Loucy (cell line): ENCODE measurements around the gene ACVR2A.

ENCODE experiments used
- H2AFZ ChIP-seq: fragments of 200-600 bp; sonication (generic); 2 replicates; pipeline ENCODE4 v1.6.0; 2016; ENCODE audit warnings: antibody characterized with exemption, mild to moderate bottlenecking, low read length, moderate library complexity
- H3F3A ChIP-seq: fragments of 200-600 bp; 2 replicates; pipeline ENCODE4 v1.6.0; 2016; ENCODE audit warnings: antibody characterized with exemption, low read depth, mild to moderate bottlenecking
- H3K27me3 ChIP-seq: fragments of 200-600 bp; sonication (generic); 2 replicates; pipeline ENCODE4 v1.6.1; 2014; ENCODE audit warnings: low read length, mild to moderate bottlenecking; ENCODE audit not compliant: insufficient read depth, poor library complexity, severe bottlenecking
- H3K36me3 ChIP-seq: fragments of 200-600 bp; sonication (generic); 2 replicates; pipeline ENCODE4 v1.6.1; 2016; ENCODE audit warnings: low read length; ENCODE audit not compliant: insufficient read depth
- H3K4me1 ChIP-seq: fragments of 200-600 bp; sonication (generic); 2 replicates; pipeline ENCODE4 v1.5.1; 2014; ENCODE audit warnings: low read length, mild to moderate bottlenecking; ENCODE audit not compliant: insufficient read depth, poor library complexity, severe bottlenecking
- H3K4me2 ChIP-seq: fragments of 200-600 bp; sonication (generic); 2 replicates; pipeline ENCODE4 v1.6.0; 2014; ENCODE audit warnings: antibody characterized with exemption, low read length, low read depth, mild to moderate bottlenecking; ENCODE audit not compliant: poor library complexity, severe bottlenecking
- H3K4me3 ChIP-seq: fragments of 200-600 bp; sonication (generic); 2 replicates; pipeline ENCODE4 v1.5.1; 2014; ENCODE audit warnings: low read length, mild to moderate bottlenecking, mixed read lengths; ENCODE audit not compliant: poor library complexity, severe bottlenecking
- H3K79me2 ChIP-seq: fragments of 200-600 bp; sonication (generic); 2 replicates; pipeline ENCODE4 v1.6.1; 2014; ENCODE audit warnings: low read length; ENCODE audit not compliant: insufficient read depth
- H3K9ac ChIP-seq: fragments of 200-600 bp; sonication (generic); 2 replicates; pipeline ENCODE4 v1.6.0; 2014; ENCODE audit warnings: mild to moderate bottlenecking, low read depth, low read length, moderate library complexity; ENCODE audit not compliant: poor library complexity, severe bottlenecking
- H3K9me2 ChIP-seq: fragments of 200-600 bp; sonication (generic); replicated peaks from 2 replicates; pipeline ENCODE4 v1.6.1; 2016; ENCODE audit warnings: low read depth, low read length, mixed read lengths
- H3K9me3 ChIP-seq: fragments of 200-600 bp; sonication (generic); 2 replicates; pipeline ENCODE4 v1.6.1; 2014; ENCODE audit warnings: mild to moderate bottlenecking, antibody characterized with exemption, low read length, low read depth; ENCODE audit not compliant: insufficient read depth
- H4K20me1 ChIP-seq: fragments of 200-600 bp; sonication (generic); 2 replicates; pipeline ENCODE4 v1.6.0; 2014; ENCODE audit warnings: antibody characterized with exemption, low read length, mild to moderate bottlenecking; ENCODE audit not compliant: insufficient read depth, poor library complexity, severe bottlenecking
- EZH2phosphoT487 ChIP-seq: fragments of 200-600 bp; IDR thresholded peaks from 2 replicates; pipeline ENCODE4 v1.6.1; 2018; ENCODE audit warnings: antibody characterized with exemption, mild to moderate bottlenecking, moderate library complexity, borderline replicate concordance
- TF ChIP-seq, protein P1 (sequence below): fragments of 200-600 bp; sonication (generic); conservative IDR thresholded peaks from 2 replicates; pipeline ENCODE4 v1.5.1; 2014; ENCODE audit warnings: mild to moderate bottlenecking, antibody characterized with exemption, low read length

The ACVR2A gene

DNA sequence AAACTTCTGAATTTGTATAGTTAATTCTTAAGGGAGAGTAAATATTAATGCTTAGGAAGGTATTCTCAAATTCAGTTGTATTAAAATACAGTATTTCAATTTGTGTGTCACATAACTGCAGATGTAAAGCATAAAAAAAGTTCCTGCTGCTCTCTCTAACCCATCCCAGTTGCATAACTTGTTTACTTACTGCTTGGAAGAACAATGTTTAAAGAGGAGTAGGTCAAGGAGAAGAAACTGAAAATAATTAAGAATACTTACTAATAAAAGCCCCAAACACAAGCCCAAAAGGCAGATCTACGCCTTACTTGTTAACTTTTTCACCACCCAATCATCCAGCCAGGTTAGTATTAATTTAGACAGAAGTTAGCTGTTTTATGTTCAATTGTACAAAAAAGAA lies 94.5 kb downstream of the ACVR2A start:
- TF ChIP-seq, protein P1, sequence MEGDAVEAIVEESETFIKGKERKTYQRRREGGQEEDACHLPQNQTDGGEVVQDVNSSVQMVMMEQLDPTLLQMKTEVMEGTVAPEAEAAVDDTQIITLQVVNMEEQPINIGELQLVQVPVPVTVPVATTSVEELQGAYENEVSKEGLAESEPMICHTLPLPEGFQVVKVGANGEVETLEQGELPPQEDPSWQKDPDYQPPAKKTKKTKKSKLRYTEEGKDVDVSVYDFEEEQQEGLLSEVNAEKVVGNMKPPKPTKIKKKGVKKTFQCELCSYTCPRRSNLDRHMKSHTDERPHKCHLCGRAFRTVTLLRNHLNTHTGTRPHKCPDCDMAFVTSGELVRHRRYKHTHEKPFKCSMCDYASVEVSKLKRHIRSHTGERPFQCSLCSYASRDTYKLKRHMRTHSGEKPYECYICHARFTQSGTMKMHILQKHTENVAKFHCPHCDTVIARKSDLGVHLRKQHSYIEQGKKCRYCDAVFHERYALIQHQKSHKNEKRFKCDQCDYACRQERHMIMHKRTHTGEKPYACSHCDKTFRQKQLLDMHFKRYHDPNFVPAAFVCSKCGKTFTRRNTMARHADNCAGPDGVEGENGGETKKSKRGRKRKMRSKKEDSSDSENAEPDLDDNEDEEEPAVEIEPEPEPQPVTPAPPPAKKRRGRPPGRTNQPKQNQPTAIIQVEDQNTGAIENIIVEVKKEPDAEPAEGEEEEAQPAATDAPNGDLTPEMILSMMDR: no peak
- no peak for TF ChIP-seq EZH2phosphoT487
- no peak overlapping the region for H3K4me3 ChIP-seq
- H3K79me2 ChIP-seq: no peaks in the 10 kb centered on the region
- H3K9me2 ChIP-seq: no peaks in the 10 kb centered on the region
- H4K20me1 ChIP-seq: no peaks in the 10 kb centered on the region
- peaks cover 36% of the 10 kb centered on the region for H3K36me3 ChIP-seq
- H3K9me3 ChIP-seq: no peaks in the 10 kb centered on the region
- H3K9ac ChIP-seq: no peak overlapping the region
- H3K27me3 ChIP-seq: no peaks in the 10 kb centered on the region
- H2AFZ ChIP-seq: no peak overlapping the region
- no peaks in the 10 kb centered on the region for H3K4me1 ChIP-seq
- H3K4me2 ChIP-seq: no peak overlapping the region
- no peaks in the 10 kb centered on the region for H3F3A ChIP-seq

DNA sequence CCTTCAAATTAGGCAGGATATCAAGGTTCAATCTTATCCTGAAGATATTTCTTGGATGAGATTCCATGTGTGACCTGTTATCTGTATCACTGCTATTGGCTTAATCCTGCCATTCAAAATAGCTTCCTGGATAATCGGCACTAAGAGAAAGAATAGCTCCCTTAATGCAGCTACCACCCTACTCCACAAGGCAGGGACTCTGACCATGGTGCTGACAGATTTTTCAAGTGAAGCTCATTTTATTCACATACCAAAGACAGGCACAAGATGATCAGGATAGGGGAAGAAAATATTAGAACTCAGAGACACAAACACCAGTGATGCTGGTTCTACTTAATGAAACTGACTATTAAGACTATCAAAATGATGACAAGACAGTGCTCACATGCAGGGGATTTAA lies 100.8 kb downstream of the ACVR2A start:
- H3K9me2 ChIP-seq: no peaks in the 10 kb centered on the region; the same call in 1 of the 2 replicates
- H3F3A ChIP-seq: no peaks in the 10 kb centered on the region
- no peaks in the 10 kb centered on the region for H3K4me1 ChIP-seq
- no peak overlapping the region for H2AFZ ChIP-seq
- H3K36me3 ChIP-seq: peaks cover 18% of the 10 kb centered on the region; the same call in 1 of the 2 replicates
- H3K9ac ChIP-seq: no peak overlapping the region
- no peaks in the 10 kb centered on the region for H4K20me1 ChIP-seq
- H3K4me3 ChIP-seq: no peak overlapping the region
- no peaks in the 10 kb centered on the region for H3K79me2 ChIP-seq
- no peak for TF ChIP-seq EZH2phosphoT487
- TF ChIP-seq, protein P1: no peak
- H3K9me3 ChIP-seq: no peaks in the 10 kb centered on the region
- no peaks in the 10 kb centered on the region for H3K27me3 ChIP-seq
- no peak overlapping the region for H3K4me2 ChIP-seq

GRCh38 chr2:147952118-147952517 lies 107.3 kb downstream of the ACVR2A start:
- Histone ChIP-seq H3K79me2 (no peaks in the 10 kb centered on the region), H3K4me2 (no peak overlapping the region), H3F3A (no peaks in the 10 kb centered on the region), H2AFZ (no peak overlapping the region), H3K4me3 (no peak overlapping the region), H3K36me3 (peaks cover 45% of the 10 kb centered on the region), H3K9me3 (no peaks in the 10 kb centered on the region), H4K20me1 (no peaks in the 10 kb centered on the region), H3K27me3 (no peaks in the 10 kb centered on the region), H3K9me2 (no peaks in the 10 kb centered on the region; the same call in 1 of the 2 replicates), H3K9ac (no peak overlapping the region), H3K4me1 (no peaks in the 10 kb centered on the region)
- TF ChIP-seq, protein P1: no peak
- TF ChIP-seq EZH2phosphoT487: no peak
